ENCODE data around the gene KCNN4.
"Not testable (repeated sequence)": the region's sequence is repeated elsewhere in the genome, so short reads cannot be mapped to it uniquely, and the experiment has no call there.

KCNN4 gene

DNA sequence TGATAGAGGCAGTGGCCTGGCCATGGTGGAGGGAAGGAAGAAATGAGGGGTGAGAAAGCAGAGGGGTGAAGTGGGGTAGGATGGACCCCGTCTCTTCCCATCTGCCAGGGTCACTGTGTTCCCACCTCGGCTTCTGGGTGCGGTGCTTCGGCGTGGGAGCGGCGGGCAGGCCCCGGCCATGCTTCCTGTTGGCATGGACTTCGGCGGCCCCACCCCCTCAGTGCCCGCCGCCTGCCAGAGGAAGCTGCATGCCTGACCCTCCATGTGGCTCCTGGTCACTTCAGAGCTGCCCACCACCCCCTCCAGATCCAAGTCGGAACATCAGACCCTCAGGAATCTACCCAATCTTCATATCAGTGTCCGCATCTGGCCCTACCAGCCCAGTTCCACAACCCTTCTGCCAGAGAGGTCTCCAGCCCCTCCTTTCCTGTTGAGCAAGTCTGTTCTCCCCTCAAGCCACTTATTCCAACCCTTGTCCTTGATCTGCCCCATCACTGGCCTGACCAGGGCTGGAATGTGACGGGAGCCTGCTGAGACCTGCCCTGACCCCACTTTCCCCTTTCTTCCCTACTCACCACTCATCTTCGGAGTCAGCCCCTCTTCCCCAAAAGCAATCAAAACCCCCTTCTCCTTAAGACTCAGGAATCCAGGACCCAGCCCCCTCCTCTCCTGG is 1.5 kb downstream of the KCNN4 start:
- no peak for DNase-seq (ENCODE audit: low read depth)
- H3K4me3 ChIP-seq (ENCODE audit: low read length): no peak overlapping the region
- TF ChIP-seq, protein P1, sequence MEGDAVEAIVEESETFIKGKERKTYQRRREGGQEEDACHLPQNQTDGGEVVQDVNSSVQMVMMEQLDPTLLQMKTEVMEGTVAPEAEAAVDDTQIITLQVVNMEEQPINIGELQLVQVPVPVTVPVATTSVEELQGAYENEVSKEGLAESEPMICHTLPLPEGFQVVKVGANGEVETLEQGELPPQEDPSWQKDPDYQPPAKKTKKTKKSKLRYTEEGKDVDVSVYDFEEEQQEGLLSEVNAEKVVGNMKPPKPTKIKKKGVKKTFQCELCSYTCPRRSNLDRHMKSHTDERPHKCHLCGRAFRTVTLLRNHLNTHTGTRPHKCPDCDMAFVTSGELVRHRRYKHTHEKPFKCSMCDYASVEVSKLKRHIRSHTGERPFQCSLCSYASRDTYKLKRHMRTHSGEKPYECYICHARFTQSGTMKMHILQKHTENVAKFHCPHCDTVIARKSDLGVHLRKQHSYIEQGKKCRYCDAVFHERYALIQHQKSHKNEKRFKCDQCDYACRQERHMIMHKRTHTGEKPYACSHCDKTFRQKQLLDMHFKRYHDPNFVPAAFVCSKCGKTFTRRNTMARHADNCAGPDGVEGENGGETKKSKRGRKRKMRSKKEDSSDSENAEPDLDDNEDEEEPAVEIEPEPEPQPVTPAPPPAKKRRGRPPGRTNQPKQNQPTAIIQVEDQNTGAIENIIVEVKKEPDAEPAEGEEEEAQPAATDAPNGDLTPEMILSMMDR (IDR thresholded peaks at IDR 0.05; ENCODE audit: insufficient read depth, low read depth, low read length, missing control alignments): no peak

DNA sequence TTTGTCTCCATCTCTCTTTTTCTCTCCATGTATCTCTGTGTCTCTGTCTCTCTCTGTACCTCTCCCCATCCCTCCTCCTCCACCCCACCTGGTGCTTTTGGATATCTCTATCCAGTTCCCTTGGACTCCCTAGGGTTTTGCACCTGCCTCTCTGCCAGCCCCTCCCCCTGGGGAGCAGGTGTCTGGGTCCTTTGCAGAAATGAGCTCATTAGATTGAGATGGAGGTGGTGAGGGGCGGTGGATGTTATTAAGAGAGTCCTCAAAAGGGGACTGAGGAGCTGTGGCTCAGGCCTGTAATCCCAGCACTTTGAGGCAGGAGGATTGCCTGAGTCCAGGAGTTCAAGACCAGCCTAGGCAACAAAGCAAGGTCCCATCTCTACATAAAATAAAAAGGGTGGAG is 2.1 kb downstream of the KCNN4 start:
- TF ChIP-seq, protein P1 (IDR thresholded peaks at IDR 0.05; ENCODE audit: insufficient read depth, low read depth, low read length, missing control alignments): no peak
- no peak overlapping the region for H3K4me3 ChIP-seq (ENCODE audit: low read length)
- no peak for DNase-seq (ENCODE audit: low read depth)

- no peak overlapping the region for H3K4me3 ChIP-seq (ENCODE audit: low read length)
- no peak for DNase-seq (ENCODE audit: low read depth)
- TF ChIP-seq, protein P1 (IDR thresholded peaks at IDR 0.05; ENCODE audit: insufficient read depth, low read depth, low read length, missing control alignments): no peak
These were observed 3.5 kb downstream of the KCNN4 start for GRCh38 chr19:43777163-43777695.

DNA sequence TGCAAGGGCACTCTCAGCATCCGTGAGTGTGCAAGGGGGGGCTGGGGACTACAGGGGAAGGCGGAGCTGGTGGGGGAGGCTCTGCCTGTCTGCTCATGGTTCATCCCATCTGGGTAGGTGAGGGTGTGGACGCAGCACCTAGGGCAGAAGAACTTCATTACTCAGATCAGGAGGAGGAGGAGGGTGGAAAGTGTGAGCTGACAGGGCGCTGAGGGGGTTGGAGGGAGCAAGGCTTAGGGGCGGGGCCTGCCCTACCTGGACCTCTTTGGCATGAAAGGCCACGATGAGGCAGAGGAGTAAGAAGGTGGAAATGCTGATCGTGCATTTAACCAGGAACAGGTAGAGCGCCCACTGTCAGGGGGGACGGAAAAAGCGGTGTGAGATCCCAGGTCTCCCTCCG is 4.5 kb downstream of the KCNN4 start:
- H3K4me3 ChIP-seq (ENCODE audit: low read length): no peak overlapping the region
- TF ChIP-seq, protein P1 (IDR thresholded peaks at IDR 0.05; ENCODE audit: insufficient read depth, low read depth, low read length, missing control alignments): no peak
- no peak for DNase-seq (ENCODE audit: low read depth)

- TF ChIP-seq, protein P1 (IDR thresholded peaks at IDR 0.05; ENCODE audit: insufficient read depth, low read depth, low read length, missing control alignments): no peak
- DNase-seq (ENCODE audit: low read depth): no peak
- H3K4me3 ChIP-seq (ENCODE audit: low read length): no peak overlapping the region
These were observed 5.4 kb downstream of the KCNN4 start for GRCh38 chr19:43775299-43775890.

DNA sequence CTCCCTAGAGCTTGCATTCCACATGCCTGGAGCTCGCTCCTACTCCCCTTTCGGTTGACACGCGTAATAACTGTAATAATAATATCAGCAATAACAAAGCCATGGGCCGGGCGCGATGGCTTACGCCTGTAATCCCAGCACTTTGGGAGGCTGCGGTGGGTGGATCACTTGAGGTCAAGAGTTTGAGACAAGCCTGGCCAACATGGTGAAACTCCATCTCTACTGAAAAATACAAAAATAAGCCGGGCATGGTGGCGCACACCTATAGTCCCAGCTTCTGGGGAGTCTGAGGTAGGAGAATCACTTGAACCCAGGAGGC is 5.9 kb downstream of the KCNN4 start:
- not testable (repeated sequence) for DNase-seq (ENCODE audit: low read depth); H3K4me3 ChIP-seq (ENCODE audit: low read length)

- H3K4me3 ChIP-seq (ENCODE audit: low read length): no peak overlapping the region
- peak; percentile 45 for DNase-seq (ENCODE audit: low read depth)
- TF ChIP-seq, protein P1 (IDR thresholded peaks at IDR 0.05; ENCODE audit: insufficient read depth, low read depth, low read length, missing control alignments): peak; percentile 36
These were observed 6.5 kb downstream of the KCNN4 start for GRCh38 chr19:43774103-43774939.

All from epithelial cell of esophagus (primary cell).